H54 (cell line): ENCODE results near the gene LRCH4.

Experiments
- DNase-seq: peaks from one replicate; pipeline ENCODE4 v3.0.0; 2011; ENCODE audit warnings: low spot score, mixed read lengths; ENCODE audit not compliant: insufficient read length
- FAIRE-seq: peaks from 3 replicates; lab custom pipeline; 2011; peaks lifted over from hg19 to GRCh38; lab: Jason Lieb, UNC
- POLR2A ChIP-seq: IDR thresholded peaks from 2 replicates; pipeline ENCODE4 v1.6.1; 2011; ENCODE audit warnings: low read depth, mild to moderate bottlenecking, low read length

LRCH4 gene

DNA sequence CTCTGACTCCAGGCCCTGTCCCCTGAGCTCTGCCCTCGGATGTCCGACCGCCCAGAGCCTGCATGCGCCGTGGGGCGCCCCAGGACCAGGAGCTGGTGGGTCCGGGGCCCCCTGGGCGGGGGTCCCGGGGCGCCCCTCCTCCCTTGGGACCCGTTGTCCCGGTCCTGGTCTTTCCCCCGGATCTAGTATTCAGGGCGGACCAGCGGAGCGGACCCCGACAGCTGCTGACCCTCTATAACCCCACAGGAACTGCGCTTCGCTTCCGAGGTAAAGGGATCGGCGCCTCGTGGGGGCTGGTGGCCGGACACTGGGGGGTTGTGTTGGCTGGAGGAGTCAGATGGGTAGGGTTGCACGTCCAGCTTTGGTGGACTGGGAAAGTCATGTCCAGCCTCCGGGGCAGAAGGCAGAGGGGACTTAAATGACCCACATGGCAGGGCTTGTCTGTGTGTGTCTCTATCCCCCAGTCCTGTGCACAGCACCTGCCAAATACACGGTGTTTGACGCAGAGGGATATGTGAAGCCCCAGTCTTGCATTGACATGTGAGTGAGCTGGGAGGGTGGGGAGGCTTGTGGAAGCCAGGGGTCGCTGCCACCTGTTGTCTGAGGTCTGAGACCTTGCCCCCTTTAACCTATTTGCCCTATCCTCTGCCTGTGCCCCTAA lies 26.9 kb upstream of the LRCH4 start:
- DNase-seq (no peak), FAIRE-seq (no peak)
- TF ChIP-seq POLR2A: no peak

DNA sequence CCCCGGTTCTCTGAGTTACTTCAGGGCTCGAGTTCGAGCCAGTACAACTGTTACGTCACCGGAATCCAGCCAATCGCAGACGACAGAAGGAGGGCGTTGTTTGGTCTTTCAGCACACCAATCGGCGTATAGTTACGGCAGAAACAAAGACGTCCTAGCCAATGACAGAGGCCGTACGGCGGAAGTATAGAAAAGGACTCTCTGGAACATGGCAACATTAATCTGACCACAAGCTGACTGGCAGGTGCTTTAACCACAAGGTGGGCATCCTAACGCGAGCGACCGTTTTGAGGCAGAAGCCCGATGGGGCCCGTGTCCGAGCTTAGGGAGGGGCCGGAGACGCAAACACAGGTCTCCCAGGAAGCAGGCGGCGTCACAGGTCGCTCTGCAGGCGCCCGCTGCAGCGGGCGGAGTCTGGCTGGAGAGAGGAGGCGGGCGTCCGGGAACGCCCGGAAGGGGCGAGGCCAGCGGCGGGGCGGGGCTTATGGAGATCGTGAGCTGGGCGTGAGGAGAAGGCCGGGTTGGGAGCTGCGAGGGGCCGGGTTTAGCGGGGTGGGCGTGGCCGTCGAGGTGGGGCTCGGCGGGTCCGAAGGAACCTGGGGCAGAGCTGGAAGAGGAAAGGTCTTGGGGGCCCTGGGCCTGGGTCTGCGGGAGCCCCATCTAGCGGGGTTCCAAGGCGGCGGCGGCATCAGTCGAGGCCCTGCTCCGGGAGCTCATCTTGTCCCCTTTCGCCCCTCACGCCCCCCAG lies 26.2 kb upstream of the LRCH4 start, which contains the start of gene MOSPD3:
MOSPD3 (plus strand) TSS at position 558 of the 747 bp plus-strand sequence. CDS start 252 bp downstream, outside the sequence.
- DNase-seq (peak; percentile 97), FAIRE-seq (peak; percentile 84)
- peak; percentile 3; the same call in 1 of the 2 replicates for TF ChIP-seq POLR2A

DNA sequence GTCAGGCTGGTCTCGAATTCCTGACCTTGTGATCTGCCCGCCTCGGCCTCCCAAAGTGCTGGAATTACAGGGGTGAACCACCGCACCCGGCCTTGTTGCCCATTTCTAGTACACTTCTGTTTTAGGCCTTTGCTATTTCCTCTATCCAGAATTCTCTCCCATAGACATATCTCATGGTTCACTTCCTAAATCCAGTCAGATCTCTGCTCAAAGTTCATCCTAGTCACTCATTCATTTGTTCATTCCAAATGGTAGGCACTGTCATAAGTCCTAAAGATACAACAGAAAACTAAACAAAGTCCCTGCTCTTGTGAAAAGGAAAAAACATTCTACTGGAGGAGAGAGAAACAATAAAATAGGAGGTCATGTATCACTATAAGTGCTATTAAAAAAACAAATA lies 24.0 kb upstream of the LRCH4 start:
- TF ChIP-seq POLR2A: no peak
- no peak for DNase-seq

GRCh38 chr7:100607111-100607510 lies 21.2 kb upstream of the LRCH4 start:
- DNase-seq (peak; percentile 71), FAIRE-seq (no peak)
- TF ChIP-seq POLR2A: no peak

More for the DNA sequence above, 24.0 kb upstream of the LRCH4 start:
- FAIRE-seq: no peak

- TF ChIP-seq POLR2A: no peak
- no peak for DNase-seq
- no peak for FAIRE-seq
These were observed 20.4 kb upstream of the LRCH4 start for GRCh38 chr7:100606313-100606712.

DNA sequence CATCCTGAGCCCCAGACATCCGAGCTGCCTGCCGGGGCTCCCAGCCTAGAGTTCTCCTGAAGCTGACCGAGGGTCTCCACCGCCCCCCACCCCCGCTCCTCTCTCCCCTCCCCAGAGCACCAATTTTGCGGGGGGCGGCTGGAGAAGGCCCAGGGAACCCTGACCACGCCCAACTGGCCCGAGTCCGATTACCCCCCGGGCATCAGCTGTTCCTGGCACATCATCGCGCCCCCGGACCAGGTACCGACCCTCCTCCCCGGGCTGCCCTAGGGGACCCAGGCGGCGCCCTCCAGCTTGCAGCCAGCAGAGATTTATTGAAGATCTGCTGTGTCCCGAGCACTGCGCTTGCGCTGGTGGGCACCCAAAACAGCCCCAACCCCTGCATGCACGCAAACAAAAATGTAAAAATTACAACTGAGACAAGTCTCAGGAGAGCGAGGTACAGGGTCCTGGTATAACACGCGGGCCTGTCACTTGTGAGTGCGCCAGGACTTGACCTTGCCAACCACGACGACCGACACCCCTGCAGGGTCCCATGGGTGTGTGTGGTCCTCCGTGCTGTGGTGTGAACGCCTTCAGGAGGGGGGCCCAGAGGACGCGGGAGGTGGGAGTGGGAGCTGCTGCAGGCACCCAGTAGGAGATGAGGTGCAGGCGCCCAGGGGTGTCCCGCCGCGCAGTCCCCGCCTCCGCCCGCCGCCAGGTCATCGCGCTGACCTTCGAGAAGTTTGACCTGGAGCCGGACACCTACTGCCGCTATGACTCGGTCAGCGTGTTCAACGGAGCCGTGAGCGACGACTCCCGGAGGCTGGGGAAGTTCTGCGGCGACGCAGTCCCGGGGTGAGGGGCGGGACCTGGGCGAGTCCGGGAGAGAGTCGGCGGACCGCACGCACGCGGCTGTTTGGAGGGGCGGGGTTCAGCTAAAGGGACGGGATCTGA lies 19.3 kb upstream of the LRCH4 start:
- FAIRE-seq (no peak), DNase-seq (no peak)
- TF ChIP-seq POLR2A: no peak

DNA sequence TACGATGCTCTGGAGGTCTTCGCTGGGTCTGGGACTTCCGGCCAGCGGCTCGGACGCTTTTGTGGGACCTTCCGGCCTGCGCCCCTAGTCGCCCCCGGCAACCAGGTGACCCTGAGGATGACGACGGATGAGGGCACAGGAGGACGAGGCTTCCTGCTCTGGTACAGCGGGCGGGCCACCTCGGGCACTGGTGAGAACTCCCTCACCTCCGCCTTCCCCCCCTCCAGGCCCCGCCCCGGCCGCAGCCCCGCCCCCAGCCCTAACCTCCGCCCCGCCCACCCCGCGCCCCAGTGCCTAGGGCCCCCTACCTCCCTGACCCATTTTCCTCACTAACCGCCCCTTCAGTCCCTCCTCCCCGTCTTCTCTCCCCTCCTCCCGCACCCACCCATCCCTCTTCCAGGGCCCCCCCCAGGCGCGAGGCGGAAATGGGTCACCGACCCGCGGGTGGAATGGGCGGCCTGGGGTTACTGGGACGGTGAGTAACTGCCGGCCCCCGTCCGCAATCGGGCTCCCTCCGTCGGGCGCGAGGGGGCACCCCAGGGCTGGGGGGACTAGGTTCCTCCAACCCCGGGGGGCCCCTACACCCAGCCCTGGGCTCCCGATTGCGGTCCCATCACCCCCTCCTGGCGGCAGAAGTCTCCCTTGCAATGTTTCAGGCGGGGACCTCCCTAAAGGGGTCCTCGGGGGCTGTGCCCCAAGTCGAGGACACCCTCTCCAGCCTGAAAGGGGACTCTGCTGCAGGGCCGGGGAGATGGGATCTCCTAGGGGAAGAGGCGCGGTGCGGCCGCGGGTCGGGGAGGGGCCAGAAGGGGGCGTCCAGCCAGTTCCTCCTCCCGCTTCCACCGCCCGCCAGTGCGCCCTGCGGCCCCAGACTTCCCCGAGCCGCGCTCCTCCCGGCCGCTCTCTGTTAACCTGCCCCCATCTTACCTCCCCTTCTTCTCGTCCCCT lies 18.4 kb upstream of the LRCH4 start:
- DNase-seq (peak; percentile 84), FAIRE-seq (no peak)
- TF ChIP-seq POLR2A: peak; percentile 58

DNA sequence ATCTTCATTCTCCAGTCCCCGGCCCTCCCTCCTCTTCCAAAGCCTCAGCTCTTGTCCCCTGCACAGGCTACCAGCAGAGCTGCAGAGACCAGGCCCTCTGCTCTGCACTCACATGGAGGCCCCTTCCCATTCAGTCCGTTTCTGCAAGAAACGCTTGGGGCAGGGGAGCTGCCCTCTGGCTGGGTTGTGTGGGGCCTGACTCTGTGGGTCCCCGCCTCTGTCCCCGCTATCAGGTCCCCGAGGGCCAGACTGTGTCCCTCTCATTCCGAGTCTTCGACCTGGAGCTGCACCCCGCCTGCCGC lies 17.7 kb upstream of the LRCH4 start:
- DNase-seq (no peak), FAIRE-seq (no peak)
- no peak for TF ChIP-seq POLR2A

GRCh38 chr7:100602889-100603725 lies 17.2 kb upstream of the LRCH4 start:
- FAIRE-seq (no peak), DNase-seq (no peak)
- TF ChIP-seq POLR2A: no peak

DNA sequence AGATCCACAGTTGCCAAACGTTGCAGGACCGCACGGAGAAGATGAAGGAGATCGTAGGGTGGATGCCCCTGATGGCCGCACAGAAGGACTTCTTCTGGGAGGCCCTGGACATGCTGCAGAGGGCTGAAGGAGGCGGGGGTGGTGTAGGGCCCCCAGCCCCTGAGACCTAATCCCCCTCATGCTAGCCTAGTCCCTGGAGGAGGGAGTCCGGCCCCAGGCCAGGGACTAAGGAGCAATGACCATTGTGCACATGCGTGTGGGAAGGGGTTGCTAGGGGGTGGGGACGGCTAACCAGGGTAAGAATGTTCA lies 14.8 kb upstream of the LRCH4 start:
- no peak for TF ChIP-seq POLR2A
- no peak for FAIRE-seq
- DNase-seq: no peak

GRCh38 chr7:100599911-100600729 lies 14.2 kb upstream of the LRCH4 start:
- DNase-seq (no peak), FAIRE-seq (no peak)
- no peak for TF ChIP-seq POLR2A

- DNase-seq (no peak), FAIRE-seq (no peak)
- no peak for TF ChIP-seq POLR2A
These were observed 12.5 kb upstream of the LRCH4 start for GRCh38 chr7:100598425-100598824.
